Neural cell (in vitro differentiated cells): ENCODE results near the gene LRRTM2. TPM values are rescaled to one million over a fixed set of nuclear protein-coding genes. Genes with fewer than 3 reads are reported as not detected.

ENCODE experiments used
- H2AFZ ChIP-seq: fragments of 200-600, 300-800 bp; sonication (generic), shearing (Covaris generic); 2 replicates; pipeline ENCODE4 v1.6.0; 2014; ENCODE audit warnings: low read depth, mild to moderate bottlenecking, antibody characterized with exemption, low read length, moderate library complexity
- H3F3A ChIP-seq: fragments of 200-600 bp; shearing (Covaris generic); 2 replicates; pipeline ENCODE4 v1.6.1; 2016; ENCODE audit warnings: mild to moderate bottlenecking, moderate library complexity, mixed read lengths, antibody characterized with exemption, low read length; ENCODE audit not compliant: insufficient read depth, poor library complexity, severe bottlenecking
- H3K27ac ChIP-seq: fragments of 200-600, 300-800 bp; sonication (generic), shearing (Covaris generic); 2 replicates; pipeline ENCODE4 v1.5.1; 2014; ENCODE audit warnings: mild to moderate bottlenecking, low read length, moderate library complexity
- H3K27me3 ChIP-seq: fragments of 300-800, 200-600 bp; sonication (generic), shearing (Covaris generic); 2 replicates; pipeline ENCODE4 v1.6.0; 2014; ENCODE audit warnings: mild to moderate bottlenecking, low read depth, low read length, moderate library complexity; ENCODE audit not compliant: insufficient read depth
- H3K36me3 ChIP-seq: fragments of 300-800, 200-600 bp; sonication (generic), shearing (Covaris generic); 2 replicates; pipeline ENCODE4 v1.5.1; 2014; ENCODE audit warnings: mild to moderate bottlenecking, antibody characterized with exemption, low read length, moderate library complexity; ENCODE audit not compliant: insufficient read depth
- H3K4me2 ChIP-seq: fragments of 300-800, 200-600 bp; sonication (generic), shearing (Covaris generic); 2 replicates; pipeline ENCODE4 v1.6.0; 2014; ENCODE audit warnings: mild to moderate bottlenecking, low read length
- H3K4me3 ChIP-seq: fragments of 300-800, 200-600 bp; sonication (generic), shearing (Covaris generic); 2 replicates; pipeline ENCODE4 v1.5.1; 2014; ENCODE audit warnings: mild to moderate bottlenecking, low read length, moderate library complexity
- H3K79me2 ChIP-seq: fragments of 200-600 bp; shearing (Covaris generic); replicated peaks from 2 replicates; pipeline ENCODE4 v1.6.0; 2014; ENCODE audit warnings: mild to moderate bottlenecking, low read length, moderate library complexity; ENCODE audit not compliant: insufficient read depth
- H3K9ac ChIP-seq: fragments of 300-800, 200-600 bp; sonication (generic), shearing (Covaris generic); 2 replicates; pipeline ENCODE4 v1.6.1; 2016; ENCODE audit warnings: mild to moderate bottlenecking, low read length, mixed read lengths
- H3K9me2 ChIP-seq: fragments of 200-600 bp; shearing (Covaris generic); 2 replicates; pipeline ENCODE4 v1.6.1; 2016; ENCODE audit warnings: mild to moderate bottlenecking, low read length, mixed read lengths; ENCODE audit not compliant: insufficient read depth
- H3K9me3 ChIP-seq: fragments of 200-600, 300-800 bp; sonication (generic), shearing (Covaris generic); 2 replicates; pipeline ENCODE4 v1.6.1; 2016; ENCODE audit warnings: mild to moderate bottlenecking, mixed run types, low read length, moderate library complexity, mixed read lengths
- H4K20me1 ChIP-seq: fragments of 200-600 bp; shearing (Covaris generic); 2 replicates; pipeline ENCODE4 v1.6.1; 2016; ENCODE audit warnings: mild to moderate bottlenecking, mixed run types; ENCODE audit not compliant: insufficient read depth
- EP300 ChIP-seq: fragments of 450-650 bp; conservative IDR thresholded peaks from 2 replicates; pipeline ENCODE4 v1.6.1; 2014; ENCODE audit warnings: antibody characterized with exemption, mild to moderate bottlenecking, moderate library complexity; ENCODE audit not compliant: poor library complexity, severe bottlenecking
- EZH2 ChIP-seq: fragments of 200-600, 300-800 bp; shearing (Covaris generic), sonication (generic); IDR thresholded peaks from 2 replicates; pipeline ENCODE4 v1.6.1; 2014; ENCODE audit warnings: antibody characterized with exemption, low read length, borderline replicate concordance, mild to moderate bottlenecking; ENCODE audit not compliant: insufficient read depth, poor library complexity, severe bottlenecking
- MXI1 ChIP-seq: fragments of 450-650 bp; conservative IDR thresholded peaks from 2 replicates; pipeline ENCODE4 v1.6.1; 2014; ENCODE audit warnings: antibody characterized with exemption, mild to moderate bottlenecking; ENCODE audit not compliant: poor library complexity, severe bottlenecking
- POLR2AphosphoS5 ChIP-seq: IDR thresholded peaks from 2 replicates; pipeline ENCODE4 v1.6.1; 2012
- RAD21 ChIP-seq: fragments of 450-650 bp; conservative IDR thresholded peaks from 2 replicates; pipeline ENCODE4 v1.6.1; 2014; ENCODE audit warnings: antibody characterized with exemption, mild to moderate bottlenecking, moderate library complexity
- SMC3 ChIP-seq: fragments of 450-650 bp; conservative IDR thresholded peaks from 2 replicates; pipeline ENCODE4 v1.6.1; 2014; ENCODE audit warnings: antibody characterized with exemption, mild to moderate bottlenecking, moderate library complexity; ENCODE audit not compliant: poor library complexity
- TAF1 ChIP-seq: IDR thresholded peaks from 2 replicates; pipeline ENCODE4 v1.6.1; 2012; ENCODE audit warnings: low read depth
- polyA plus RNA-seq: library from polyadenylated mRNA; depleted of rRNA; stranded (reverse); fragments of >200 nt; gene quantifications from 2 replicates; pipeline ENCODE4 v1.2.3, GENCODE V29; 2014
- TF ChIP-seq, protein P1 (sequence below): fragments of 450-650 bp; IDR thresholded peaks from 2 replicates; pipeline ENCODE4 v1.5.1; 2014; ENCODE audit warnings: antibody characterized with exemption, mild to moderate bottlenecking, moderate library complexity; ENCODE audit not compliant: poor library complexity, severe bottlenecking
- TF ChIP-seq, protein P2 (sequence below): IDR thresholded peaks from 2 replicates; pipeline ENCODE4 v1.6.1; 2012; ENCODE audit warnings: borderline replicate concordance

Gene LRRTM2
- polyA plus RNA-seq, 1 donor from 2014 or later, result 5.9 TPM

DNA sequence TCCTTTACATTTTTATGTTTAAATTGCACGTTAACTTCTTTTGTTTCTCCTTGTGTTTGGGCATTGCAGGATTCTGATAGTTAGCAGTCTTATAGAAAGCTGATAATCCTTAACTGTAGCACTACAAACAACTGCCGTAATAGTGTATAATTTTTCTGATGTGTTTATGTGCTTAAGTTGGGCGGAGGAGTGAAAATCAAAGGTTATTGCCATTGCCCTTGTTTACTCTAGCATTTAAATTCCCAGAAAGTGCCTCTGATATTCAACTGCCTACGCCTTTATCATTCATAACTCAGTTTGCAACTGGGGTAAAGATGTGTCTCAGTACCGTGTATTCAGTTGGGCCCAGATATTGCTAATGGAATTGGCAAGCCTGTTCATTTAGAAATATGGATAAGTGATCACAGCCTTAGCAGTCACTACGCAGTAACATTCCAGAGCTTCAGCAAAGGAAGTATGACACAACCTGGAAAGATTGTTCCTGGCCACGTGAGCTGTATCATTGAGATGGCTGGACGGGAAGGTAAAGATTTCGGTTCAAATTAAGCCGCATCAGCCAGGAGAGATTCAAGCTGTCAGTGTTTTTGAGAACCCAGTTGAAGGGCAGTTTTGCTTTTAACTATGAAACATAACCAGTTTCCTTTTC is 28.1 kb upstream of the LRRTM2 start:
- no peak overlapping the region for H3K27ac ChIP-seq
- H3K4me3 ChIP-seq, result no peak overlapping the region
- H3K4me2 ChIP-seq, result no peak overlapping the region
- no peaks in the 10 kb centered on the region for H3K9me3 ChIP-seq
- H3K36me3 ChIP-seq, result no peaks in the 10 kb centered on the region
- H3K9me2 ChIP-seq, result no peaks in the 10 kb centered on the region
- H3F3A ChIP-seq, result no peaks in the 10 kb centered on the region
- H4K20me1 ChIP-seq, result no peaks in the 10 kb centered on the region
- no peak overlapping the region for H2AFZ ChIP-seq
- H3K9ac ChIP-seq, result no peak overlapping the region
- TF ChIP-seq EZH2 (no peak), RAD21 (no peak), EP300 (no peak), POLR2AphosphoS5 (no peak)
- H3K79me2 ChIP-seq, result no peaks in the 10 kb centered on the region
- H3K27me3 ChIP-seq, result no peaks in the 10 kb centered on the region

DNA sequence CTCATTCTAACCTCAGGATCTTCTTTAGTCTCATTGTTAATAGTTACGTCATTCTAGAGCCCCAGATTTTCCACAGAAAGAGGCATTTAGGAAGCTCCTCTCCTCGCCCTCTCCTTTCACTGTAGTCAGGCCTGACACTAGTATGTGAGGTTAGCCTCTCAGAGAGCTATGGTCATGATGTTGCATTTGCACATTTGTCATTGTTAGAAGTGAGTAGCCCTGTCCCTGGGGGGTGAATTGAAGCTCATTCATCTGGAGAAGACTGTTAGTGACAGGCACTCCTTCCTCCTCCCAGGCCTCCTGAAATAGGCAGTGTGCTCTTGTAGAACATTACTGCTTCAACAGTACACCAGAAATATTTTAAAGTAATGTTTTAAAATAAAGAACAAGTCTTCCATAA is 26.6 kb upstream of the LRRTM2 start:
- no peaks in the 10 kb centered on the region for H4K20me1 ChIP-seq
- no peaks in the 10 kb centered on the region for H3K36me3 ChIP-seq
- TF ChIP-seq EP300 (no peak), RAD21 (no peak), TAF1 (no peak), EZH2 (no peak)
- TF ChIP-seq, protein P1, sequence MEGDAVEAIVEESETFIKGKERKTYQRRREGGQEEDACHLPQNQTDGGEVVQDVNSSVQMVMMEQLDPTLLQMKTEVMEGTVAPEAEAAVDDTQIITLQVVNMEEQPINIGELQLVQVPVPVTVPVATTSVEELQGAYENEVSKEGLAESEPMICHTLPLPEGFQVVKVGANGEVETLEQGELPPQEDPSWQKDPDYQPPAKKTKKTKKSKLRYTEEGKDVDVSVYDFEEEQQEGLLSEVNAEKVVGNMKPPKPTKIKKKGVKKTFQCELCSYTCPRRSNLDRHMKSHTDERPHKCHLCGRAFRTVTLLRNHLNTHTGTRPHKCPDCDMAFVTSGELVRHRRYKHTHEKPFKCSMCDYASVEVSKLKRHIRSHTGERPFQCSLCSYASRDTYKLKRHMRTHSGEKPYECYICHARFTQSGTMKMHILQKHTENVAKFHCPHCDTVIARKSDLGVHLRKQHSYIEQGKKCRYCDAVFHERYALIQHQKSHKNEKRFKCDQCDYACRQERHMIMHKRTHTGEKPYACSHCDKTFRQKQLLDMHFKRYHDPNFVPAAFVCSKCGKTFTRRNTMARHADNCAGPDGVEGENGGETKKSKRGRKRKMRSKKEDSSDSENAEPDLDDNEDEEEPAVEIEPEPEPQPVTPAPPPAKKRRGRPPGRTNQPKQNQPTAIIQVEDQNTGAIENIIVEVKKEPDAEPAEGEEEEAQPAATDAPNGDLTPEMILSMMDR, result no peak
- H3K4me3 ChIP-seq, result no peak overlapping the region
- H3K9me3 ChIP-seq, result no peaks in the 10 kb centered on the region
- no peak overlapping the region for H2AFZ ChIP-seq
- no peaks in the 10 kb centered on the region for H3K9me2 ChIP-seq
- no peak overlapping the region for H3K4me2 ChIP-seq
- H3K27ac ChIP-seq, result no peak overlapping the region
- no peaks in the 10 kb centered on the region for H3K79me2 ChIP-seq
- no peak overlapping the region for H3K9ac ChIP-seq
- no peaks in the 10 kb centered on the region for H3F3A ChIP-seq
- H3K27me3 ChIP-seq, result no peaks in the 10 kb centered on the region

DNA sequence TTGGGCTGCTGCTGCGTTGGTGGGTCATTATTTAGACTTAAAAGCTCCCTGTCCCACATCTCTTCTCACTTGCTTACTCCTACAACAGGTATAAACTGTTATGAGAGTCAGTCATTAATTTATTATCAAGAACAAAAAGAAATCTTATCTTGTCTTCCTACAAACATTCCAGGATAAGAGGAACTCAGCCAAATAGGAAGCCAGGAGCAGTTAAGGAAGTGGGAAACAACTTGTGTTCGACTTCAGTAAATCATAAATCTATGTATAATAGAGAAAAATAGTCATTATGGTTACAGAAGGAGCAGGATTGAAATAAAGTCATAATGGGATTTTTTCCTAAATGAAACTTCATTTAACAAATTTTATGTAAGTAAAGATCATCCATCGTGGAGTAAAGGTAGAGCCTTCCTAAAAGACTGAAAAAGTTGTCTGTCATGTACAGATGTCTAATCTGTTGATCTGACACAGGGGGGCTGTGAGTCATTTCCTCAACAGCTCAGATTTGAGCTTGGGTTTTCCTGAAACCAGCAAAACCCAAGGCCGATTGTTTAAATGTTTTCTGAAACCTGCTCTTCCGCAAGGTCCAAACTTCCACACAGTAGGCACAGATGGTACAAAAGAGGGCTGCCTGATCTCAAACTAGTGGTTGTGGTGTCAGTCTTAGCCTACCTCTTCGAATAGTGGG is 25.3 kb upstream of the LRRTM2 start:
- TF ChIP-seq RAD21, result no peak
- TF ChIP-seq EZH2, result no peak
- TF ChIP-seq MXI1, result no peak
- no peak for TF ChIP-seq POLR2AphosphoS5
- TF ChIP-seq TAF1, result no peak
- TF ChIP-seq EP300, result no peak
- TF ChIP-seq SMC3, result no peak
- TF ChIP-seq, protein P1, result no peak
- TF ChIP-seq, protein P2, sequence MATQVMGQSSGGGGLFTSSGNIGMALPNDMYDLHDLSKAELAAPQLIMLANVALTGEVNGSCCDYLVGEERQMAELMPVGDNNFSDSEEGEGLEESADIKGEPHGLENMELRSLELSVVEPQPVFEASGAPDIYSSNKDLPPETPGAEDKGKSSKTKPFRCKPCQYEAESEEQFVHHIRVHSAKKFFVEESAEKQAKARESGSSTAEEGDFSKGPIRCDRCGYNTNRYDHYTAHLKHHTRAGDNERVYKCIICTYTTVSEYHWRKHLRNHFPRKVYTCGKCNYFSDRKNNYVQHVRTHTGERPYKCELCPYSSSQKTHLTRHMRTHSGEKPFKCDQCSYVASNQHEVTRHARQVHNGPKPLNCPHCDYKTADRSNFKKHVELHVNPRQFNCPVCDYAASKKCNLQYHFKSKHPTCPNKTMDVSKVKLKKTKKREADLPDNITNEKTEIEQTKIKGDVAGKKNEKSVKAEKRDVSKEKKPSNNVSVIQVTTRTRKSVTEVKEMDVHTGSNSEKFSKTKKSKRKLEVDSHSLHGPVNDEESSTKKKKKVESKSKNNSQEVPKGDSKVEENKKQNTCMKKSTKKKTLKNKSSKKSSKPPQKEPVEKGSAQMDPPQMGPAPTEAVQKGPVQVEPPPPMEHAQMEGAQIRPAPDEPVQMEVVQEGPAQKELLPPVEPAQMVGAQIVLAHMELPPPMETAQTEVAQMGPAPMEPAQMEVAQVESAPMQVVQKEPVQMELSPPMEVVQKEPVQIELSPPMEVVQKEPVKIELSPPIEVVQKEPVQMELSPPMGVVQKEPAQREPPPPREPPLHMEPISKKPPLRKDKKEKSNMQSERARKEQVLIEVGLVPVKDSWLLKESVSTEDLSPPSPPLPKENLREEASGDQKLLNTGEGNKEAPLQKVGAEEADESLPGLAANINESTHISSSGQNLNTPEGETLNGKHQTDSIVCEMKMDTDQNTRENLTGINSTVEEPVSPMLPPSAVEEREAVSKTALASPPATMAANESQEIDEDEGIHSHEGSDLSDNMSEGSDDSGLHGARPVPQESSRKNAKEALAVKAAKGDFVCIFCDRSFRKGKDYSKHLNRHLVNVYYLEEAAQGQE, result no peak
- no peaks in the 10 kb centered on the region for H3F3A ChIP-seq
- H3K9me2 ChIP-seq, result no peaks in the 10 kb centered on the region
- no peak overlapping the region for H3K27ac ChIP-seq
- no peaks in the 10 kb centered on the region for H3K27me3 ChIP-seq
- no peak overlapping the region for H3K4me3 ChIP-seq
- H3K36me3 ChIP-seq, result no peaks in the 10 kb centered on the region
- no peak overlapping the region for H3K4me2 ChIP-seq
- H3K79me2 ChIP-seq, result no peaks in the 10 kb centered on the region
- H3K9me3 ChIP-seq, result no peaks in the 10 kb centered on the region
- H3K9ac ChIP-seq, result no peak overlapping the region
- H4K20me1 ChIP-seq, result no peaks in the 10 kb centered on the region
- no peak overlapping the region for H2AFZ ChIP-seq
